Endothelial cell of hepatic sinusoid (primary cell): ENCODE measurements around the gene SGSH.

ENCODE experiments used
- in situ Hi-C: cut with HindIII; loops from 2 replicates; pipeline ENCODE4 v1.10.0; 2017; ENCODE audit warnings: low sequenced_read_pairs

SGSH gene

GRCh38 chr17:80160536-80160935 lies 59.6 kb downstream of the SGSH start:
- in situ Hi-C loops: no loop called here
